Kidney epithelial cell (primary cell): Measurements from ENCODE around the gene ZBTB43. TPM values are rescaled to one million over a fixed set of nuclear protein-coding genes. Genes with fewer than 3 reads are reported as not detected.

Experiments
- DNase-seq: peaks from one replicate; pipeline ENCODE4 v3.0.0-alpha.2; 2010; ENCODE audit warnings: low read depth
- H3K27me3 ChIP-seq: 2 replicates; pipeline ENCODE4 v1.6.0; 2011; ENCODE audit warnings: low read length; ENCODE audit not compliant: control insufficient read depth, insufficient read depth
- H3K36me3 ChIP-seq: 2 replicates; pipeline ENCODE4 v1.5.1; 2011; ENCODE audit warnings: low read length; ENCODE audit not compliant: control insufficient read depth, insufficient read depth
- H3K4me3 ChIP-seq: 2 replicates; pipeline ENCODE4 v1.5.1; 2011; ENCODE audit warnings: low read depth, mild to moderate bottlenecking, control low read depth, low read length
- CTCF ChIP-seq: IDR thresholded peaks from 2 replicates; pipeline ENCODE4 v1.5.1; 2011; ENCODE audit warnings: mild to moderate bottlenecking, moderate library complexity, low read length, control low read depth, inconsistent platforms; ENCODE audit not compliant: insufficient read depth, poor library complexity, severe bottlenecking
- total RNA-seq: library from RNA; depleted of rRNA; stranded (reverse); fragments of >200 nt; gene quantifications from 2 replicates; pipeline ENCODE4 v1.2.3, GENCODE V29; 2015

Gene ZBTB43
- total RNA-seq, 1 donor from 2014 or later: 11.8 TPM

GRCh38 chr9:126838055-126838811, 33.4 kb downstream of the ZBTB43 start:
- no peak for DNase-seq
- TF ChIP-seq CTCF: no peak
- no peak overlapping the region for H3K4me3 ChIP-seq
- no peaks in the 10 kb centered on the region for H3K27me3 ChIP-seq
- peaks cover 1% of the 10 kb centered on the region for H3K36me3 ChIP-seq

GRCh38 chr9:126838895-126839294, 34.1 kb downstream of the ZBTB43 start:
- Histone ChIP-seq H3K4me3 (no peak overlapping the region), H3K27me3 (no peaks in the 10 kb centered on the region), H3K36me3 (no peaks in the 10 kb centered on the region)
- no peak for DNase-seq
- no peak for TF ChIP-seq CTCF

GRCh38 chr9:126839301-126839700, 34.5 kb downstream of the ZBTB43 start:
- Histone ChIP-seq H3K36me3 (no peaks in the 10 kb centered on the region), H3K4me3 (no peak overlapping the region), H3K27me3 (no peaks in the 10 kb centered on the region)
- no peak for TF ChIP-seq CTCF
- DNase-seq: no peak

- no peak overlapping the region for H3K4me3 ChIP-seq
- H3K36me3 ChIP-seq: no peaks in the 10 kb centered on the region
- TF ChIP-seq CTCF: no peak
- no peak for DNase-seq
- no peaks in the 10 kb centered on the region for H3K27me3 ChIP-seq
Observed at GRCh38 chr9:126842220-126842842, 37.5 kb downstream of the ZBTB43 start.

- H3K4me3 ChIP-seq: no peak overlapping the region
- no peak for TF ChIP-seq CTCF
- DNase-seq: no peak
- no peaks in the 10 kb centered on the region for H3K27me3 ChIP-seq
- H3K36me3 ChIP-seq: no peaks in the 10 kb centered on the region
Observed at GRCh38 chr9:126842977-126843799, 38.3 kb downstream of the ZBTB43 start.
